Skeletal muscle cell (primary cell): ENCODE measurements around the gene PTPRO.
"Not testable (repeated sequence)": the region's sequence is repeated elsewhere in the genome, so short reads cannot be mapped to it uniquely, and the experiment has no call there.

Experiments
- DNase-seq: peaks from one replicate; pipeline ENCODE4 v3.0.0-alpha.2; 2010; ENCODE audit warnings: low read depth
- H3K4me3 ChIP-seq: 2 replicates; pipeline ENCODE4 v1.5.1; 2011; ENCODE audit warnings: low read depth, mild to moderate bottlenecking, control low read depth, low read length, moderate library complexity

The PTPRO gene

DNA sequence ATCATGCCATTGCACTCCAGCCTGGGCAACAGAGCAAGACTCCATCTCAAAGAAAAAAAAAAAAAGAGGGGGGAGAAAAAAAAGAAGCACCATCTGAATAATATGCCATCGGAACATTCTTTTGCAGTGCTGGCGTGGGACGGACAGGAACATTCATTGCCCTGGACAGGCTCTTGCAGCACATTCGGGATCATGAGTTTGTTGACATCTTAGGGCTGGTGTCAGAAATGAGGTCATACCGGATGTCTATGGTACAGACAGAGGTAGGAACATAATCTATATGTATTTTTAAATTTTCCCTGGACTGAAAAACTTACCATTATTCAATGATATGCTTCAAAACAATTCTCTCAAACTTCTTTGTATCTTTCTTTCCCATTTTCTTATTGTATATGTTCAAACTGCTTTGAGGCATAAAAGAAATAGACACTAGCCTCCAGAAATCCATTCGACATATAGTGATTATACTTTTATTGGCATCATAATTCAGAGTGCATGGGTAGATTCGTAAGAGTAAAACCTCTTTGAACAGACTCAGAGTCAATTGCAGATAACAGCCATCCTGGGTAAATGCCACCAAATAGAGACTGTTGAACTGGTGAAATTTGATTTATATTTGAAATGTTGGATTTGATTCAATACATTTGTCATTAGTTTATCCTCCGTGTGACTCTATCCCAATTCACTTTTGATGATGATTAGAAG lies 267.2 kb downstream of the PTPRO start:
- DNase-seq: no peak
- H3K4me3 ChIP-seq: no peak overlapping the region

DNA sequence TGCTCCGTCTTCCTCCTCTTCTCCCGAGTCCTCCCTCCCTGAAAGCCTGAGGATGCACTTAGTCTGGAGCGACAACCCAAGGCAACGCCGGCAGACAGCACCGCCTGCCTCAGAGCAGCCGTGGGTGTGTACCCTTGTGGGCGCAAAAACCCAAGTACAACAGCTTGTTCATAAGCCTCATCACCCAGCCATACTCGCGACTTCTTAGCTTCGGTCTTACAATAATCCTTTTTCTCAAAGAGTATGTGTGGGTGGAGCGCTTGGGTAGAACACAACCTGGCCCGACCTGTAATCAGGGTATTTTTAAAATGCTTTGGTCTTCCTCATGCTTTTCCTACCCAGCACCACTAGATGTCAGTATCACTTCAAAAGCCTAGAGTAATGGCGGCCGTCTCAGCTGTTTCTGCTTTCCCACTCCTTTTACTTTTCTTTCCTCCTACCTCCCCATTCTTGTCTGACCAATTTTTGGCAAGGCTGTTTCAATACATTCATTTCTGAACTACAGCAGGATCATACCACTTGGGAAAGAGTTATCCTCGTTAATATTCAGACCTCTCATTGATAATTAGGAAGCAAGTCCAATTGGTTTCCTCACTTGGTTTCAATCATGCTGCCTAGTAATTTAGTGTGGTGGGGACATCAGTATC lies 268.0 kb downstream of the PTPRO start:
- H3K4me3 ChIP-seq: peak overlapping the region; percentile 40
- DNase-seq: no peak

- DNase-seq: no peak
- no peak overlapping the region for H3K4me3 ChIP-seq
Observed at GRCh38 chr12:15591811-15592210, 269.5 kb downstream of the PTPRO start.

GRCh38 chr12:15592934-15593333 lies 270.6 kb downstream of the PTPRO start:
- DNase-seq: no peak
- no peak overlapping the region for H3K4me3 ChIP-seq

DNA sequence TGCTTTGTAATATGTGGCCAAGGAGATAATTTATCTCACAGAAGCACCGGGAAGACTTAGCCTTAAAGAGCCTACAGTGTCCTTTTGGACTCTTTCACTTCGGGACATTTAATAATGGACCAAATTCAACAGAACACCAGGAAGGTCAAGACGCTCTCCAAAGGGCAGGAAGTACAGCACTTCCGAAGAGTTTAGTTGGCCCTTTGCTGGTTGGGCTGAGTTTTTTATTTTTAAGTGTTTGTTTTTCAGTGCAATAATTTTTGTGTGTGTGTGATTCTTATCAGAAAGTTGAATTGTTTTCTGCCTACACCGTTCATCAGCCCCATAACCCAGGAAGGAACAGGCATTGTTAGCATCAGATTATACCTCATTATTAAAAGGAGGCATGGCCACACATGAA lies 273.9 kb downstream of the PTPRO start:
- H3K4me3 ChIP-seq: no peak overlapping the region
- DNase-seq: no peak

- H3K4me3 ChIP-seq: no peak overlapping the region
- no peak for DNase-seq
Observed at GRCh38 chr12:15597125-15597830, 275.0 kb downstream of the PTPRO start.

- peak; percentile 95 for DNase-seq
- H3K4me3 ChIP-seq: no peak overlapping the region
Observed at GRCh38 chr12:15599266-15600037, 277.1 kb downstream of the PTPRO start.

- DNase-seq: no peak
- H3K4me3 ChIP-seq: no peak overlapping the region
Observed at GRCh38 chr12:15600223-15600935, 278.1 kb downstream of the PTPRO start.

DNA sequence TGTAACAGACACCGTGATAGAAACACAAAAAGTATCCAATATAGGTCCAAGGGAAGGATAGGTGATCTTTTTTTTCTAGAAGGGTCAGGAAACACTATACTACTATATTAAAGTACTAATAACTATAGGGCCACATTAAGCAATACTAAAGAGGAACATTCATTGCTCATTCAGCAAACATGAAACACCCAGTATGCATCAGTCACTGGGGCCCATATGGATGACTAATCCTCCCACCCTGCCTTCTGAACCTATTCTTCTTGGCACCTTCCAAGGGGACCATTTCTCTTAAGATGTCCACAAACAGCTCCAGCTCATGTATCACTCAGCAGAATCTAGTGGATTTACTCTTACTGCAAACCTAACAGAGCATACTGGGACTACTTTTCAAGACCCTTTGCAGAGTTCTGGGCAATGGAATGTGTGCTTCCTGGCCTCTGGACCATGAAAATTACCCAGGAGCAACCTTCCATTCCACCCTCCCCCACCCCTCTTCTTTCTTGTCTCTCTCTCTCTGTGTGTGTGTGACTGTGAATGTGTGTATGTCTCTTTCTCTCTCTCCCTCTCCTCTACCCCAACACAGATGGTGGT lies 279.0 kb downstream of the PTPRO start:
- no peak overlapping the region for H3K4me3 ChIP-seq
- DNase-seq: peak; percentile 97

- DNase-seq: no peak
- H3K4me3 ChIP-seq: no peak overlapping the region
Observed at GRCh38 chr12:15602051-15602672, 279.9 kb downstream of the PTPRO start.

GRCh38 chr12:15603474-15604085 lies 281.3 kb downstream of the PTPRO start:
- DNase-seq: no peak
- no peak overlapping the region for H3K4me3 ChIP-seq

GRCh38 chr12:15605881-15606590 lies 283.7 kb downstream of the PTPRO start:
- H3K4me3 ChIP-seq: no peak overlapping the region
- DNase-seq: no peak

DNA sequence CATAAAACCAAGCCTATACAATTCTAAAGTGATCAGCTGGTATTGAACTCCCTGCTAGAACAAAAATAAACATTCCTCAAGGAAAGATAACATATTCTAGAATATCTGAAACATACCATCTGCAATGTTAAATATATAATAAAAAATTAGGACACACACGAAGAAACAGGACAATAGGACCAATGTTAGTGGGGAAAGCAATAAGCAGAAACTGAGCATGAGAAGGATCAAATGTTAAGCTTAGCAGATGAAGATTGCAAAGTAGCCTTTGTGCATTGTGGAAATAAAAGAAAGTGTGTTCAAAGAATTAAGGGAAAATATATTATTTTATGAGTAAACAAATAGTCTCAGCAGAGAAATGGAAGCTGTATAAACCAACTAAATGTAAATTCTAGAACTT lies 286.1 kb downstream of the PTPRO start:
- no peak for DNase-seq

DNA sequence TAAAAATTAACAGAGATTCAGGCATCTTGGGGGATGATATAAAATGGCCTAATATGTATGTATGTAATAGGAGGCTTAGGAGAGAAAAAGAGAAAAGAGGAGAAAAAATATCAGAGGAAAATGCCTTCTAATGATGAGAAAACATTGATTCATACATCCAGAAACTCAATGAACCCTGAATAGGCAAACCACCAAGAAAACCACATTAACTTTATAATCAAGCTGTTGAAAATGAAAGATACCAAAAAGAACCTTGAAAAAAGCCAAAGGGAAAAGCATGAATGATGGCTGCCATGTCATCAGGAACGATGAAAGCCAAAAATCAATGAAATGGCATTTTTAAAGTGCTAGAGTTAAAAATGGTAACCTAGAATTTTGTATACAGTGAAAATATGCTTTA lies 286.6 kb downstream of the PTPRO start:
- DNase-seq: no peak
- no peak overlapping the region for H3K4me3 ChIP-seq

More for the DNA sequence above, 286.1 kb downstream of the PTPRO start:
- no peak overlapping the region for H3K4me3 ChIP-seq

GRCh38 chr12:15613981-15614380 lies 291.7 kb downstream of the PTPRO start:
- DNase-seq: no peak
- H3K4me3 ChIP-seq: no peak overlapping the region

- not testable (repeated sequence) for DNase-seq, H3K4me3 ChIP-seq
Observed at GRCh38 chr12:15616495-15616894, 294.2 kb downstream of the PTPRO start.

DNA sequence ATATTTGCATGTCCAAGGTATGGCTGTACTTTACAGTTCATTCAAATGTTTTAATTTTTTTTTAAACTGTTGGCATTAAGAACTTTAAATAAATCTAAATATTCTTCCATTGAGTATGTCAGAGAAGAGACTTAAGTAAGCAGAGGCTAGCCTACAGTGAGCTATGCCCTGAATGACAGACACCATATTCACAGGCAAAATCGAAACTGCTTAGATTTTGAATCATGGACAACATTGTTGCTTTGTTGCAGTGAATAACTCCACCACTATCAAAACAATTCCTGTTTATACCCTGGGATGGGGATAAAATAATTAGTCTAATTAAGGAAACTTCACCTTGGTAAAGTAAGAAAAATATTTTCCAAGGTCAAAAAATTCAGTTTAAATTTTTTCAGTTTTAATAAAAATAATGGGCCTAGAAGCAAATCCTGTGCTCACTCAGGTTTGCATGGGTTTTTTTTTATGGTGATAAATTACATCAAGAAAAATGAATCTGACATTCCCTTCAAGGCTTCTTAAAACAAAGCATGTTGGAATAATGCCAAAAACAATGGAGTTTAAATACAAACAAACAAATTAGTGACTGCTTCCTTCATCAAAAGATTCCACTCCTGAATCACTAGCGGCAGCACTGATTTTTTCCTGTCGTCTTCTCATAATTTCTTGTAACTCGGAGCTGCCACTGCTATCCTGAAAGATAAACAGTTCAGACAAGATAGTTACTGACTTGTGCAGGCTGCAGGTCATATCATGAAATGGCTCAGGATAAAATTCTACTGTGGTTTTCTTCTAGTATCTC lies 298.6 kb downstream of the PTPRO start:
- H3K4me3 ChIP-seq: no peak overlapping the region
- DNase-seq: no peak
